ENCODE results near the gene MAML2. TPM values are rescaled to one million over a fixed set of nuclear protein-coding genes. Genes with fewer than 3 reads are reported as not detected.
A peak's percentile ranks its signal among the peaks of the same experiment; 100 is the strongest.

MAML2 gene
- total RNA-seq, 1 experiment from 2014 or later = 2.1 TPM

DNA sequence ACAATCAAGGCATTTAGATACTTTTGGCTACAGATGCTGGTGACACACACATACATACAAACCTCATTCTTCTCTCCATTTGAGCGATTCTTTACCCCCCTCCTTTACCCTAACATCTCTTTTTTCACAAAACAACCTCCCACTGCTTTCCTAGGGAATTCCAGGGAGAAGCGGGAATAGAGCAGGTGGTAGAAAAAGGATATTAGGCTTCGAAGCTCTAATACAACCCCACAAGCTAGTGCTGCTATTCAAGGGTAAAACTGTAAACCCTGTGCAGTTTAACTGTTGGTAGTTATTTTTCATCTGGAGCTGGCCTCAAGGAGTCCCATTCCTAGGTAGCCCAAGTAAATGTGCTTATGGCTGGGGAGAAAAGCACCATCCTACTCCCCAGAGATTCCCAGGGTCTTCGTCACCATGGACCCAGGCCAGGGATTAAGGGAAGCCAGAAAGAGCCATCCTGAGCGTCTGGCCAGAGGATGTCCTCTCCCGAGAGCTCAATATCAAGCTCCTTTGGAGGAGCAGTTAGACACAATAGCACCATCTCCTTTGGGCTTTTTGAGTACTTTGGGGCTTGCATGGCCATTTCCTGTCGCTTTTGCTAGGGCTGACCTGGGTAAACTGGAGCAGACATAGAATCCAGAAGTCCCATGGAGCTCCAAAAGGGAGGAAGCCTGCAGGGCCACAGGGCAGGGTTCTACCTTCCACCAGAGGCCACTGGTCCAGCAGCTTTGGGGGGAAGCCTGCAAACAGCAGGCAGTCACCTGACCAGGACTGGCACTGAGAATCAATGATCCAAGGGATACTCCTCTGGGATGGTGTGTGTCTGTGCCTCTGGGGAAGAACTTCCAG lies 3.1 kb downstream of the MAML2 start:
- no peak for DNase-seq (ENCODE audit: low spot score)

DNA sequence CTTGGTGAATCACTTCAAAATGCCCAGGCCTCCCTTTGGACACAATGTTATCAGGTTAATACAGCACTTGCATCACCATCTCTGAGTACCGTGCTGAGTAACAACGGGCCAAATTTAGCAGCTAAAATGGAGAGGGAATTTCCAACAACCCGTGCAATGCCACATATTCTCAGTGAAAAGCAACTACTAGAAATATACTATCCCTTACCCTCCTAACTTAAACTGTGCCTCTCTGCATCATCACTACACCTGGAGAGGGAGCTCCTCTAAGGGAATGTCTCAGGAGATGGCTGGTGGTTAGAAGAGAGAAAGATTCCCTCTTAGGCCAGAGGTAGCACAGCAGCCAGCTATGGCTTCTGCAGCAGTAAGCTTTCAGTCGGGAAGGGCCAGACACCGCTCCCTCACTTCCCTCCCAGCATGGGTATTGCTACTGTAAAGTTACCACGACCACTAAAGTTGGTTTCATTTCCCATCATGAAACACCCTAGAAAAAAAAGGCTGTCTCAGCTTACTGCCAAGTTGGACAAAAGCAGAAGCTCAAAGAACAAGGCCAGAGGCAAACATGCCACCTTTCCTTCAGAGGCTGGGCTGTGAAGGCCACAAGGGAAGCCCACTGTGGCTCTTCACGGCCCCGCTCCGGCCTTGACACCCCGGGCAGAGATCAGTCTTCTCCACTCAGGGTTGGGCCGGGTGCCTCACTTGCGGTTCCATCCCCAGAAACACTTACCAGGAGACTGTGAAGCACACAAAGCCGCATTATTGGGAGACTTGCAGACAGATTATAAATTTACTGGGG lies 3.9 kb downstream of the MAML2 start:
- DNase-seq (ENCODE audit: low spot score) = no peak

DNA sequence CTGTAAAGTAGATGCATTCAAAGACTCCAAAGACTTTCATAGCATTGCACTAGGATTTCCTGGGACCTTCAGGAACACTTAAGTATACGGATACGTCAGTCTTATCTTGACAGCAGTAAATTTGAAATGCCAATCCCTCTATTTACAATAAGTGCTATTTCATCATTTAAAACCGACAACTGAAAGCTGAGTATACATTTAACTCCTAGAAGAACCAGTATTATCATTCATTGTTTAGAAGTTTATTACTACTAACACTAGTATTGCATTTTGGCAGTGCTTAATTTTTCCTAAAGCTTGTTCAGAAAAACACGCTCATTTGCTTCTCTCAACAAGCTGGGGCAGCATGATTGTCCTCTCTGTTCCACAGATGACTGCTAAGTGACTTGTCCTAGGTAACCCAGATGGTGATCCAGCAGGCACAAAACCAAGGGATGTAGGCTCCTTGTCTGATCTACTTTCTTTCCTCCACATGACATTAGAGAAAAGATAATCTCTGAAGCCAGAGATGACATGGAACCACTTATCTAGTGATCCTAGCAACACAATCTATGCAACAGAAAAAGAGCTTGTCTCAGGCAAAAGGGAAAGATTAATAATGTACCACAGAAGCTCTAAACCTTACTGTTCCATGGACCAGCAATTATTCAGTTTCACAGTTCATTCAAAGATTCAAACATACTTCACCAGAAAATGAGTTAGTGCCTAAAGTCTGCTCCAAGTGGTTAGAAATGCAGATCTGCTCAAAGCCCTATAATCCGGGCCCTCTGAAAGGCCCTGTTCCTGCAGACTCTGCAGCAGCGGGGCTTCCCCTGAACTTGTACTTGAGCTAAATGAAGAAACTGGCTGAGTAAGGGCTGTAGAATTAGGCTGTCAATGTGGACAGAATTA lies 5.2 kb downstream of the MAML2 start:
- DNase-seq (ENCODE audit: low spot score) = no peak

DNA sequence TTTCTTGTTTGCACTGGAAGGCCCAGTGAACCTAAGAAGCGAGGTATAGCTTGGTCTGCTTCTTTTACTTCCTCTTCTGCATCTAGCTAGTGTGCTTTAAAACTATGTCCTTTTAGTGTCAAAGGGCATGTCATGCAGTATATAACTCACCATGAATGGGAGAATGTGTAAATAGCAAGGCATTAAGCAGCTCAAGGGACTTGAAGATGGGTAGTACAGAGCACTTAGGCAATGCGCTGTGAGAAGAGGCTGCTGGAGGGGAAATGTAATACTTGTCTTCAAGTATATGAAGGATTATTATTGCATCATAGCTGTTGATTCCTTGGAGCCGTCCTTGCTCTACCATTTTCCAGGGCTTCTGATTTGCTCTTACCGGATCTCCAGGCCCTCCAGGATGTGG lies 7.6 kb downstream of the MAML2 start:
- DNase-seq (ENCODE audit: low spot score) = no peak

DNA sequence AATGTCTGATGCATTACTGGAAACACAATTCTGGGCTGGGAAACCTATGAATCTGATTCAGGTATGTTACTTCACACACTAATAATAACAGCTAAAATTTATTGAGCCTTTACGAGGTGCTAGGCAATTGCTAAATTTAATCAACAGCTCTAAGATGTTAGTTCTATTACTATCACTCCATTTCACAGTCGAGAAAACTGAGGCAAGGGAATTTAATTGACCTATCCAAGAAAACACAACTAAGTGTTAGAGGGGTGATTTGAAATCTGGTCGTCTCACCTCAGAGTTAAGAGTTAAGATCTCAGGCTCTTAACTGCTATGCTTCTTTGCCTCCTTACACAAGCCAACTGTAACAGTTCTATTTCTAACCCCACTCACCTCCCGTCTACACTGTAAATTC lies 8.8 kb downstream of the MAML2 start:
- no peak for DNase-seq (ENCODE audit: low spot score)

DNA sequence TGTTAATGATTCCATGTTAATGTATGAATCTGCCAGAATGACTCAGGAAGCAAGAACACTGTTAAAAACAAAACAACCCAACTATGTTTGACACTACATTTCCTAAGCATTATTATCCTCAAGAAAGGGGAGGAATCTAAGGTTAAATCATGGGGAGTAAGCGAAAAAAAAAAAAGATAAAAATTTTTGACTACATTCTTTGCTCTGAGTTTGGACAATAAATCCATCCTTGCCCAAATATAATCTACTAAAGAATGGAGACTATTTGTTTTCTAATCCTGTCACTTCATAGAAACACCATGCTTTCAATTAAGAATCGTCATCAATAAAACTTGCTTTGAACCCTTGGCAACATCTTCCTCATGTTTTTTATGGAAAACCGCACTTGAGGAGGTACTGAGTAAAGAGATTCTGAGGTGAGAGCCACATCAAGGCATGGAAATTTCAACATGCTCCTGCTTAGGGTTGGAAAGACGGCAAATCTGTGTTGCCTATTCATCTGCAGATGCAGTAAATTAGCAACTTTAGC lies 9.7 kb downstream of the MAML2 start:
- DNase-seq (ENCODE audit: low spot score) = no peak

DNA sequence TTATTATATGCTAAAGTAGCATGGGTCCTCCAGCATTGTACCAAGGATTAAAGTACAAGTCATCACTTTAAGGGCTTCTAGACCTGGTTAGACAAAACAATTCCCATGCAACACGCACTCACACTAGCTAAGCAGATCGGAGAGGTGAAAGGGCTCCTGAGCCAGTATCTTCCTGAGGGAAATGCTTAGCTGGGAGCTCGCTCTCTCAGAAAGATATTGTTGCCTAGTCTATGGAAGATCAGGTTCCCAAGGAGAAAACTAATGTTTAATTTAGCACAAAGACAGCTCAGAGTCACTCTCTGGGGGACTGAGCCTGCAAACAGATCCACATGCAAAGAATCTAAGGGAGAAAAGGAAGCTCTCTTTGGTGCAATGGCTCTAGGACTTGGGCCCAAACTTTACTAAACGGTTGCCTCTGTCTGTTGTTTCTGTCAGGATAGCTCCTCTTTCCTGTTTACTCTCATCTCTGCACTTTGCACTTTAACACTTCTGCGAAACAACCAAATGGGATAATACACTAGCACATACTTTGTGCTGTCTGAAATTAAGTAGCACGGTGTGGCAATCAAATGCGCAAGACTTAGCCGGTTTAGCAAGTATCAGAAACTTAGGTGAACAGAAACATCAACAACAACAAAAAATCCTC lies 10.7 kb downstream of the MAML2 start:
- DNase-seq (ENCODE audit: low spot score) = no peak

DNA sequence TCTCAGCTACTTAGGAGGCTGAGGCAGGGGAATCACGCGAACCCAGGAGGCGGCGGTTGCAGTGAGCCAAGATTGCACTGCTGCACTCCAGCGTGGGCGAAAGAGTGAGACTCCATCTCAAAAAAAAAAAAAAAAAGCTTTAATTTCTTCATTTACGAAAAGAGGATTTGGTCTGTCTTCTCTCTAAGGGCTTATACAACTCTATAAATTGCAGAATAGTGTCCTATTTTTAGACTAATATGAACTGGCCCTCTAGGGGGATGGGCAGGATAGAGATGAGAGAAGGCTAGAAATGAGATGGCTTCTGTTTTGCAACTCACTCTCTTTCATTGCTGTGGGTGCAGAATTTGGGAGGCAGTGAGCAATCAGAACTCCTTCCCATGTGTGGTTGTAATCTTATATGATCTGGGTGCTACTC lies 11.3 kb downstream of the MAML2 start:
- DNase-seq (ENCODE audit: low spot score) = no peak

DNA sequence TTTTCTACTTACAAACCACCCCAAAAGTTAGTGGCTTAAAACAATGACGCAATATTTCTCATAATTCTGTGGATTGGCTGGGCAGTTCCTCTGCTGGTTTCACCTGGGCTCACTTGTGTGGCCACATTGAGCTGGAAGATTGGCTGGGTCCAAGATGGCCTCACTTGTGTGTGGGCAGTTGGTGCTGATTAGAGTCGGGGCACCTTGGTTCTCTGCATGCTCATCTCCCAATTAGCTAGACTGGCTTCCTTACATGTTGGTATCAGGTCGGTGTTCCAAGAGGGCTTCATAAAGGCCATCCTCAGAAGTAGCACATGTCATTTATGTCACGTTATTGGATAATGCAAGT lies 12.5 kb downstream of the MAML2 start:
- no peak for DNase-seq (ENCODE audit: low spot score)

DNA sequence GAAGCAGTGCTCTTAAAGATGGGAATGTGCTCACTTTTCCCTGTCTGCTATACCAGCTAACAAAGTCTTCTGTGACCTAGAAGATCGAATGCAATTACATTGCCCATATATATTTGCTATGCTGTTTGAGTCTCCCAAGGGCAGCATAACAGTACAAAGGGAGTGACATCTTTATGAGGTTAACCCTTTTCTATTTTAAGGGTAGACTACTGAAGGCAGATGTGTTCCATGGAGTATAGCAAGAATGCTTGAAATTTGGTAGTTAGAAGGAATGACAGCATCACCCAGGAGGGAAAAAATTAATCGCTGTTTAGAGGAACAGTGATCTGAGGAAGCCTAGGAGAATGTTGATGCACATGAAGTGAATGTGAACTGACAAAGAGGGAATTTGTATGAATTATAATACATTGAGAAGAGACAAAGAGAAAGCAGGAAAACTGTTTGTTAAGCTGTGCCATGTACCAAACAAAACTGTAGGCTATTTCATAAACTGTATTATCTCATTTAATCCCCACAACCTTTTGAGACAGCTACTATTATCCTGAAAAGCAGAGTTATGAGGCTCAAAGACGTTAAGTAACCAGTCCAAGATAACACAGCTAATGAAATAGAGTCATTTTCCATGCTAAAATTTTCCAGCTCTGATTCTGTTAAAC lies 13.0 kb downstream of the MAML2 start:
- DNase-seq (ENCODE audit: low spot score) = no peak

DNA sequence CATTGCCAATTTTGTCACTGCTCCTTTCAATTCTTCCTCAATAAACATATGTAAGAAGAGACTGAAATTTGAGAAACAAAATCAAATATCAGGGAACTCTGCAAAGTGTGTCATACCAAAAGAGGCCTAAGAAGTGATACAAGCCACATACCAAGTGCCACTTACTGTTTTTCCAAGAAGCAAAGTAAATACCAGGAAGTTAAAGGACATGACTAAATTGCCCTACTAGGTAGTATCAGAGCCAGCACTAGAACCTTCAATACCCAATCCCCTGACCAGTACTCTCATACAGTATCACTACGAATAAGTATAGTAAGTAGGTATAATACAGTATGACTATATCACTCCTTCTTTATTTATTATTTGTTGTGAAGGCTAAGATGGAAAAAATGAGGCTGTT lies 13.6 kb downstream of the MAML2 start:
- DNase-seq (ENCODE audit: low spot score) = no peak

DNA sequence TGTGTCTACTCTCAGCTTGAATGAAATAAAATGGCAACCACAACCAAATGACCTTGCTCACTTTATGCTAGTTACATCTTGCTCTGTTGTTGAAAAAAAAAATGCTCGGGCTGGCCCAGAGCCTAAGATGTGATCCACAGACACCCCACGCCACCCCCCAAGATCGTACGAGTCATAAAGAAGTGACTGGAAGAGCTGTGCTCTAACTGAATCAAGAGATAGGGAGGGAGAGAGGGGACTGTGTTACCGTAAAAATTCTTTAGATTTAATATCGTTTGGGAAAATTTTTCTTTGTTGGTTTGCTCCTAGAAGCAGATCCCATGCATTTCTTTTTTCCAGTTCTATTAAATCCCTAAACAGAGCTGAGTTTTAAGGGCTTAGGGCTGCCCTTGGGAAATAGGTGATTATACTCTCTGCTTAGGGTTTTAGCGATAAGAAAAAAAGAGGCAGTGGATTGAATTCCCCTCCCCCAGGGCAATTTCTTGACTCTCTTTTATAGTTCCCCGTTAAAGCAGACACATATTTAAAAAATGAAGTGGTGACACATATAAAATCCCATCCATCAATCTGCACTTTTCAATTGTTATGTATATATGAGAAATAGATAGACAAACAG lies 14.5 kb downstream of the MAML2 start:
- no peak for DNase-seq (ENCODE audit: low spot score)

DNA sequence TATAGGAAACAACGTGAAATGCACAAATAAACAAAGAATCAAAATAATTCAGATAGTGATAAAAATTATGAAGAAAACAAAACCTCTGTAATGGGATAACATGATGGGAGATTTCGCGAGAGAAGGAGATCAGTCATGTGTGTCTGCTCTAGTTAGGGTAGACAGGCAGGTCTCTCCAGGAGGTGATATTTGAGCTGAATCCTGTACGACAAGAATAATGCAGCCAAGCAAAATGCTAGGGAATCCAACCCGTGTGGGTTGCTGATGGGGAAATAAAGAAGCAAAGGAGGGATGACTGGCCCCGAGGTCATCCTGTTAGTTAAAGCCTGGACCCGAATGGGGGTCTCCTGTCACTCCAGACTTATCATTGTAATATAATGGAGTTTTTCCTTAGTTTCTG lies 16.0 kb downstream of the MAML2 start:
- DNase-seq (ENCODE audit: low spot score) = no peak

DNA sequence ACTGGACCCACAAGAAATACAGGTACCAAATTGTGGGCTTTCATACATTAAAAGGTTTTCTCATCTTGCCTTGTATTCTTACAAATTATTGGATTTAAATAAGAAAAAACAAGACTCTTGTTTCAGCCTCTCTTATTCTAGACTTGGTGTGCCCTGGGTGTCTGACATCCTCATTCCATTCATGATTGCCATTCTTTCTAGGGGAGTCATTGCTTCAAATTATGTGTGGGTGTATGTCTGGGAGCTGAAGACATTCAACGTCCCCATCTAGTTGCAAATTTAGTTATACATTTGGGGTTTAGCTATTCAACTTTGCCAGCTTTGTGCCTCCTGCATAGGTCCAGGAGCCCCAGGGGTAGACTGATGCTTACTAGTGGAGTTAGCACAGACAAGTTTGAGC lies 18.1 kb downstream of the MAML2 start:
- peak; percentile 59 for DNase-seq (ENCODE audit: low spot score)

DNA sequence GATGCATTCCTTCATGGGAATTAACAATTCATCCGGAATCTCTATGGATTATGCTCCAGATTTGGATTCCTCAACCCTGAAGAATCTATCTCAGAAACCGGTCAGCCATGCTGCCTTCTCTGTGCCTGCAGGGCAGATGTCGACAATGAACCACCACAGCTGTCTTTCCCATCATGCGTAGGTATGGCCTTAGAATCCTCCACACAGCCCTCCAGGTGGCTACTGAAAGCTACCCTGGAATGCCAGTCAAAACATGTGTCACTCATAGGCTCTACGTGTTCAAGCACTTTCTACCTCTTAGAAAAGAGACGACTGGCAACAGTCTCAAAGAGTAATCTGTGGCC lies 19.4 kb downstream of the MAML2 start:
- no peak for DNase-seq (ENCODE audit: low spot score)

DNA sequence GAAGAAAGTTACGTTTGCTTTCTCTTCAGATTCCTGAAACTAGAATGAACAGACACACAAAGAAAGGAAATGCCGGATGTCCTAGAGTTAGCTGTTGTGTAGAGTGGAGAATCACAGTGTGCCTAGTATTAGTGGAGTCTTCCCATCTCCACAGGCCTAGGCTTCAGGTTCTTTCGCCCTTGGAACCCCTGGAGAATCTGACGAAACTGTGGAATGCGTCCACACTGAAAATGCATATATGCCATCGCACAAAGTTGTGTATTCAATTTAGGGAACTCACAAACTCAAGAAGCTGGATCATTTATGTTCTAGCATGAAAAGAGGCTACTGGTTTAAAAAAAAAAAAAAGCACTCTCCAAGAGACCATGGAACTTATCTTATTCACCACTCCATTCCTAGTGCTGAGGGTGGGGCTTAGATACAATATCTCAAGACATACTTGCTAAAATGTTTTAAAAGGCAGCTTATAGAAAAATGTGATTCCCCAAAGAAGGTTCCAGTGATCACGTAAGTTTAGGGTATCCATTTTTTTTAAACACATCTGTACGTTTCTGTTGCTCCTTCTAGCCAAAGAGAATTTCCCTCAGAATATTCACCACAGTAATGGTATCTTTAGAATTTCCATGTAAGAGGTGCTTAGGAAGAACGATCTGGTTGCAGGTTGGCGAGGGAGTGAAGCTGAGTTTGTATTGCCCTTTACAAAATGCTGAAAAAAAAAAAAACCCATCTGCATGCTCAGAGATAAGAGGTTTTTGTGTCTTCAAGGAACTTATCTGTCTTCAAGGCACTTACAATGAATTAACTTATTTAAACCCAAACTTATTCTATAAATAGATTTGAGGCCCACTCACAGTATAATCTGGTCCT lies 20.0 kb downstream of the MAML2 start:
- no peak for DNase-seq (ENCODE audit: low spot score)

DNA sequence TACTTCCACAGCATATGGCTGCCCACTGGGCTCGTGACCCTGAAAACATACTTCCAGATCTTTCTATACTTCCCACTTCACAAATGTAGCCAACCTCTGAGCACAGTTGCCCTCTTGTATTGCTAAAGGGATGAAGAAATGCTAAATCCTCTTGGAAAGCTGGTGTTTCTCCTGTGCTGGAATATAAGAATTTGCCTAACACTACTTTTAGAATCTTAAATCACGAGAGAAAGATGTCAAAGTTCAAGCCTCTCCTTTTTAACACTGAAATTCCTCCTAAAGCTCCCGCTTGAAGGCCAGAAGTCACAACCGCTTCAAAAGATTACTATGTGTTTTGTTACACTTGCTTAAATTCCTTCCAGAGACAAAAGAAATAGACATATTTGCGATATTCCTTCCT lies 21.9 kb downstream of the MAML2 start:
- no peak for DNase-seq (ENCODE audit: low spot score)

DNA sequence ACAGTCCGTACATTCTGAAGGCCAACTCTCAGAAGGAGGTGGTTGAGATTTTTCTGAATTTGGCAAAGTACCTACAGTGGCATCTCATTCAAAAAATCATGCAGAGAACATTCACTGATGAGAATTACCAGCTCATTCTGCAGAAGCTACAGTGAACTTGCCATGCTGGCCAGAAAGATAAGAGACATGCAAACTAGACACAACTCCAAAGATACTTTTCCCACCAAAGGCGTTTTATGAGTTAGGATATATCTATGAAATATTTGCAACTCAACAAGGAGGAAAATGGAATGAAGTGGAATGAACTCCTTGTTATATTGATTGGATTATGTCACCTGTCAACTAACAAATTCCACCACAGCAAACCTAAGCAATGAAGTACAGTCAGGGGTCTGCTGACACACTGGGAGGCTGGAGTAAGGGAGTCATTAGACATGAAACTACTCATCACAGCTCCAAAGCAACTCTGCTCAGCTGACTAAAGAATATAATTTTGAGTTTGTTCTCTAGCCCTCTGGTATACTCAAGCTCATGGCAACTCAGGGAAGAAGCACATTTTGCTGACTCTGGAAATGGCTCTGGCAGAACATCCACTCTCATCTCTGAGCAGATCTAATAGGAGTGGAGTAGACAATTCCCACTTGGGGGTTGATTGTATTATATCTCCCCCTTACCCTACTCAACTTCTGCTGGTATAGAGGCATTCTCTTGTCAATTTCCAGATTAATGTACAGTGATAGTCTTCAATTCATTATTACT lies 22.9 kb downstream of the MAML2 start:
- no peak for DNase-seq (ENCODE audit: low spot score)

DNA sequence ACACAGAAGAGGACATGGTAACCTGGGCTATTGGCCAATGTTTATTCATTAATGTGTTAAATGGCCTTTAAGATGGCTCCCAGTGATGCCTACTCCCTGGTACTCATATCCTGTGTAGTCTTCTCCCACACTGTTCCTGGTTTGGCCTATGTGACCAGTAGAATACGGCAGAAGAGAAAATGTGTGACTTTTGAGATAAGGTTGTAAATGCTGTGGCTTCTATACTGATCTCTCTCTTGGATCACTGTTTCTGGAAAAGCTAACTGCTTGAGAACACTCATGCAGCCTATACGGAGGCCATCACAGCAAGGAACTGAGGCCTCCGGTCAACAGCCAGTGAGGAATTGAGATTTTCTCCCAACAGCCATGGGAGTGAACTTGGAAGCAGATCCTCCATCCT lies 24.1 kb downstream of the MAML2 start:
- DNase-seq (ENCODE audit: low spot score) = no peak
